ENCODE measurements around the gene CLINT1. TPM values are rescaled to one million over a fixed set of nuclear protein-coding genes. Genes with fewer than 3 reads are reported as not detected.

CLINT1 gene
- total and polyA plus RNA-seq, 2 experiments from 2014 or later = 71.7 to 101 TPM

DNA sequence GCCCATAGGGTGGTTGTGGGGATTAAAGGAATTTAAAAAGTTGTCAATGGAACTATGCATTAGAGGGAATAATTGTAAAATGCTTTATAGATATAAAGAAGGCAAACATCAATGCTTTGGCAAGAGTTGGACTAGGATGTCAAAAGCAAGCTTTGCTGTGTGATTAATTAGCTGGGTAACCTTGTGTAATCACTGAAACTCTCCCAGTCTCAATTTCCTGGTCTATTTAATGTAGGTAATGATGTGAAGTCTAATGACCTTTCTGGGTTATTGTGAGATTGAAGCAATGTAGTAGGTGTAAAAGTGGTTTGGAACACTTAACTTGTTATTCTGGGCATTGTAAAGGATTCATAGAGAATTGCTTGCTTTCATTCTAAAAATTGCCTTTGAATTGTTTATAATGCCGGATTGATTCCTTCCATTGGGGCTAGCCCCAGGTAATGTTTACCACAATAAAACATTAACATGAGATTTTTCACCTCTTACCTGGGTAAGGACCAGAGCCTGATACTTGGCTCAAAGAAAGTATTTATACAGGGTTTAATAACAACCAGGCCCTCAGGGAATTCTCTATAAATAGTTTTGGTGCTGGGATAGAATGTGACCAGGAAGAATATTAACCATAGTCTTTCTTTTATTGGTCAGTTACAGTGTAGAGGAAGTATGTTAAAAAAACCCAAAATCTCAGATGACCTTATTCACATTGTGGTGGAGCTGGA lies 30.0 kb upstream of the CLINT1 start:
- Histone ChIP-seq H3K4me1 (ENCODE audit: insufficient read depth) (peaks cover 4% of the 10 kb centered on the region; the same call in 1 of the 2 replicates), H3K9me2 (ENCODE audit: insufficient read depth) (no peaks in the 10 kb centered on the region), H3K27me3 (ENCODE audit: insufficient read depth) (no peaks in the 10 kb centered on the region), H3K79me2 (replicated peaks; ENCODE audit: insufficient read depth) (no peaks in the 10 kb centered on the region), H3K4me3 (no peak overlapping the region), H3F3A (replicated peaks; ENCODE audit: low read depth) (no peaks in the 10 kb centered on the region), H4K20me1 (replicated peaks; ENCODE audit: insufficient read depth) (no peaks in the 10 kb centered on the region), H2AFZ (no peak overlapping the region), H3K27ac (ENCODE audit: low read depth) (no peak overlapping the region), H3K36me3 (ENCODE audit: insufficient read depth) (no peaks in the 10 kb centered on the region), H3K4me2 (no peak overlapping the region)
- Mint-ChIP-seq H3K4me3 (no peak overlapping the region), H3K36me3 (ENCODE audit: low read depth) (peaks cover 21% of the 10 kb centered on the region; the same call in 2 of the 3 replicates), H3K9me3 (peaks cover 26% of the 10 kb centered on the region), H3K27ac (no peak overlapping the region), H3K4me1 (no peaks in the 10 kb centered on the region), H3K27me3 (ENCODE audit: insufficient read depth, low read depth, poor library complexity) (no peaks in the 10 kb centered on the region)
- TF ChIP-seq POLR2AphosphoS5 (IDR thresholded peaks at IDR 0.05; ENCODE audit: low read depth) (no peak), EZH2 (IDR thresholded peaks at IDR 0.05; ENCODE audit: low read depth, unreplicated experiment) (no peak), ZNF114 (CRISPR knock-in tag; IDR thresholded peaks at IDR 0.05) (no peak), REST (IDR thresholded peaks at IDR 0.05; ENCODE audit: unreplicated experiment) (no peak)
- TF ChIP-seq, protein P1, sequence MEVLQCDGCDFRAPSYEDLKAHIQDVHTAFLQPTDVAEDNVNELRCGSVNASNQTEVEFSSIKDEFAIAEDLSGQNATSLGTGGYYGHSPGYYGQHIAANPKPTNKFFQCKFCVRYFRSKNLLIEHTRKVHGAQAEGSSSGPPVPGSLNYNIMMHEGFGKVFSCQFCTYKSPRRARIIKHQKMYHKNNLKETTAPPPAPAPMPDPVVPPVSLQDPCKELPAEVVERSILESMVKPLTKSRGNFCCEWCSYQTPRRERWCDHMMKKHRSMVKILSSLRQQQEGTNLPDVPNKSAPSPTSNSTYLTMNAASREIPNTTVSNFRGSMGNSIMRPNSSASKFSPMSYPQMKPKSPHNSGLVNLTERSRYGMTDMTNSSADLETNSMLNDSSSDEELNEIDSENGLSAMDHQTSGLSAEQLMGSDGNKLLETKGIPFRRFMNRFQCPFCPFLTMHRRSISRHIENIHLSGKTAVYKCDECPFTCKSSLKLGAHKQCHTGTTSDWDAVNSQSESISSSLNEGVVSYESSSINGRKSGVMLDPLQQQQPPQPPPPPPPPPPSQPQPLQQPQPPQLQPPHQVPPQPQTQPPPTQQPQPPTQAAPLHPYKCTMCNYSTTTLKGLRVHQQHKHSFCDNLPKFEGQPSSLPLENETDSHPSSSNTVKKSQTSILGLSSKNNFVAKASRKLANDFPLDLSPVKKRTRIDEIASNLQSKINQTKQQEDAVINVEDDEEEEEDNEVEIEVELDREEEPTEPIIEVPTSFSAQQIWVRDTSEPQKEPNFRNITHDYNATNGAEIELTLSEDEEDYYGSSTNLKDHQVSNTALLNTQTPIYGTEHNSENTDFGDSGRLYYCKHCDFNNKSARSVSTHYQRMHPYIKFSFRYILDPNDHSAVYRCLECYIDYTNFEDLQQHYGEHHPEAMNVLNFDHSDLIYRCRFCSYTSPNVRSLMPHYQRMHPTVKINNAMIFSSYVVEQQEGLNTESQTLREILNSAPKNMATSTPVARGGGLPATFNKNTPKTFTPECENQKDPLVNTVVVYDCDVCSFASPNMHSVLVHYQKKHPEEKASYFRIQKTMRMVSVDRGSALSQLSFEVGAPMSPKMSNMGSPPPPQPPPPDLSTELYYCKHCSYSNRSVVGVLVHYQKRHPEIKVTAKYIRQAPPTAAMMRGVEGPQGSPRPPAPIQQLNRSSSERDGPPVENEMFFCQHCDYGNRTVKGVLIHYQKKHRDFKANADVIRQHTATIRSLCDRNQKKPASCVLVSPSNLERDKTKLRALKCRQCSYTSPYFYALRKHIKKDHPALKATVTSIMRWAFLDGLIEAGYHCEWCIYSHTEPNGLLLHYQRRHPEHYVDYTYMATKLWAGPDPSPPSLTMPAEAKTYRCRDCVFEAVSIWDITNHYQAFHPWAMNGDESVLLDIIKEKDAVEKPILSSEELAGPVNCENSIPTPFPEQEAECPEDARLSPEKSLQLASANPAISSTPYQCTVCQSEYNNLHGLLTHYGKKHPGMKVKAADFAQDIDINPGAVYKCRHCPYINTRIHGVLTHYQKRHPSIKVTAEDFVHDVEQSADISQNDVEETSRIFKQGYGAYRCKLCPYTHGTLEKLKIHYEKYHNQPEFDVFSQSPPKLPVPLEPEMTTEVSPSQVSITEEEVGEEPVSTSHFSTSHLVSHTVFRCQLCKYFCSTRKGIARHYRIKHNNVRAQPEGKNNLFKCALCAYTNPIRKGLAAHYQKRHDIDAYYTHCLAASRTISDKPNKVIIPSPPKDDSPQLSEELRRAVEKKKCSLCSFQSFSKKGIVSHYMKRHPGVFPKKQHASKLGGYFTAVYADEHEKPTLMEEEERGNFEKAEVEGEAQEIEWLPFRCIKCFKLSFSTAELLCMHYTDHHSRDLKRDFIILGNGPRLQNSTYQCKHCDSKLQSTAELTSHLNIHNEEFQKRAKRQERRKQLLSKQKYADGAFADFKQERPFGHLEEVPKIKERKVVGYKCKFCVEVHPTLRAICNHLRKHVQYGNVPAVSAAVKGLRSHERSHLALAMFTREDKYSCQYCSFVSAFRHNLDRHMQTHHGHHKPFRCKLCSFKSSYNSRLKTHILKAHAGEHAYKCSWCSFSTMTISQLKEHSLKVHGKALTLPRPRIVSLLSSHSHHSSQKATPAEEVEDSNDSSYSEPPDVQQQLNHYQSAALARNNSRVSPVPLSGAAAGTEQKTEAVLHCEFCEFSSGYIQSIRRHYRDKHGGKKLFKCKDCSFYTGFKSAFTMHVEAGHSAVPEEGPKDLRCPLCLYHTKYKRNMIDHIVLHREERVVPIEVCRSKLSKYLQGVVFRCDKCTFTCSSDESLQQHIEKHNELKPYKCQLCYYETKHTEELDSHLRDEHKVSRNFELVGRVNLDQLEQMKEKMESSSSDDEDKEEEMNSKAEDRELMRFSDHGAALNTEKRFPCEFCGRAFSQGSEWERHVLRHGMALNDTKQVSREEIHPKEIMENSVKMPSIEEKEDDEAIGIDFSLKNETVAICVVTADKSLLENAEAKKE (CRISPR knock-in tag; IDR thresholded peaks at IDR 0.05) = no peak
- TF ChIP-seq, protein P2, sequence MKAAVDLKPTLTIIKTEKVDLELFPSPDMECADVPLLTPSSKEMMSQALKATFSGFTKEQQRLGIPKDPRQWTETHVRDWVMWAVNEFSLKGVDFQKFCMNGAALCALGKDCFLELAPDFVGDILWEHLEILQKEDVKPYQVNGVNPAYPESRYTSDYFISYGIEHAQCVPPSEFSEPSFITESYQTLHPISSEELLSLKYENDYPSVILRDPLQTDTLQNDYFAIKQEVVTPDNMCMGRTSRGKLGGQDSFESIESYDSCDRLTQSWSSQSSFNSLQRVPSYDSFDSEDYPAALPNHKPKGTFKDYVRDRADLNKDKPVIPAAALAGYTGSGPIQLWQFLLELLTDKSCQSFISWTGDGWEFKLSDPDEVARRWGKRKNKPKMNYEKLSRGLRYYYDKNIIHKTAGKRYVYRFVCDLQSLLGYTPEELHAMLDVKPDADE (IDR thresholded peaks at IDR 0.05) = no peak
- TF ChIP-seq, protein P3, sequence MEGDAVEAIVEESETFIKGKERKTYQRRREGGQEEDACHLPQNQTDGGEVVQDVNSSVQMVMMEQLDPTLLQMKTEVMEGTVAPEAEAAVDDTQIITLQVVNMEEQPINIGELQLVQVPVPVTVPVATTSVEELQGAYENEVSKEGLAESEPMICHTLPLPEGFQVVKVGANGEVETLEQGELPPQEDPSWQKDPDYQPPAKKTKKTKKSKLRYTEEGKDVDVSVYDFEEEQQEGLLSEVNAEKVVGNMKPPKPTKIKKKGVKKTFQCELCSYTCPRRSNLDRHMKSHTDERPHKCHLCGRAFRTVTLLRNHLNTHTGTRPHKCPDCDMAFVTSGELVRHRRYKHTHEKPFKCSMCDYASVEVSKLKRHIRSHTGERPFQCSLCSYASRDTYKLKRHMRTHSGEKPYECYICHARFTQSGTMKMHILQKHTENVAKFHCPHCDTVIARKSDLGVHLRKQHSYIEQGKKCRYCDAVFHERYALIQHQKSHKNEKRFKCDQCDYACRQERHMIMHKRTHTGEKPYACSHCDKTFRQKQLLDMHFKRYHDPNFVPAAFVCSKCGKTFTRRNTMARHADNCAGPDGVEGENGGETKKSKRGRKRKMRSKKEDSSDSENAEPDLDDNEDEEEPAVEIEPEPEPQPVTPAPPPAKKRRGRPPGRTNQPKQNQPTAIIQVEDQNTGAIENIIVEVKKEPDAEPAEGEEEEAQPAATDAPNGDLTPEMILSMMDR (conservative IDR thresholded peaks at IDR 0.05; ENCODE audit: low read depth in 2 of 2) = no peak
- no peak for ATAC-seq
- DNase-seq (ENCODE audit: low spot score) = no peak
